Activated CD8-positive, alpha-beta memory T cell treated with anti-CD3 and anti-CD28 coated beads for 36 hours (primary cell): ENCODE data around the gene UPF3A. TPM values are rescaled to one million over a fixed set of nuclear protein-coding genes. Genes with fewer than 3 reads are reported as not detected.
"Not testable (repeated sequence)": the region's sequence is repeated elsewhere in the genome, so short reads cannot be mapped to it uniquely, and the experiment has no call there.

Experiments
- CTCF ChIA-PET: fragments of 350-600 bp; sonication (Branson Sonifier 250); formaldehyde crosslinking; loops from one replicate; lab custom pipeline; 2021; ENCODE audit warnings: antibody characterized with exemption; lab: Charles Lee
- POLR2A ChIA-PET: fragments of 350-600 bp; sonication (Branson Sonifier 250); formaldehyde crosslinking; loops from one replicate; lab custom pipeline; 2021; ENCODE audit warnings: antibody characterized with exemption; lab: Charles Lee
- total RNA-seq, 2 experiments: library from RNA; stranded (reverse); gene quantifications; one replicate each; pipeline ENCODE4 v1.2.3, GENCODE V29; 2021

The UPF3A gene, protein sequence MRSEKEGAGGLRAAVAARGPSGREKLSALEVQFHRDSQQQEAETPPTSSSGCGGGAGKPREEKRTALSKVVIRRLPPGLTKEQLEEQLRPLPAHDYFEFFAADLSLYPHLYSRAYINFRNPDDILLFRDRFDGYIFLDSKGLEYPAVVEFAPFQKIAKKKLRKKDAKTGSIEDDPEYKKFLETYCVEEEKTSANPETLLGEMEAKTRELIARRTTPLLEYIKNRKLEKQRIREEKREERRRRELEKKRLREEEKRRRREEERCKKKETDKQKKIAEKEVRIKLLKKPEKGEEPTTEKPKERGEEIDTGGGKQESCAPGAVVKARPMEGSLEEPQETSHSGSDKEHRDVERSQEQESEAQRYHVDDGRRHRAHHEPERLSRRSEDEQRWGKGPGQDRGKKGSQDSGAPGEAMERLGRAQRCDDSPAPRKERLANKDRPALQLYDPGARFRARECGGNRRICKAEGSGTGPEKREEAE
- 10 to 100 TPM; 41.8 to 46.2 TPM for total RNA-seq

DNA sequence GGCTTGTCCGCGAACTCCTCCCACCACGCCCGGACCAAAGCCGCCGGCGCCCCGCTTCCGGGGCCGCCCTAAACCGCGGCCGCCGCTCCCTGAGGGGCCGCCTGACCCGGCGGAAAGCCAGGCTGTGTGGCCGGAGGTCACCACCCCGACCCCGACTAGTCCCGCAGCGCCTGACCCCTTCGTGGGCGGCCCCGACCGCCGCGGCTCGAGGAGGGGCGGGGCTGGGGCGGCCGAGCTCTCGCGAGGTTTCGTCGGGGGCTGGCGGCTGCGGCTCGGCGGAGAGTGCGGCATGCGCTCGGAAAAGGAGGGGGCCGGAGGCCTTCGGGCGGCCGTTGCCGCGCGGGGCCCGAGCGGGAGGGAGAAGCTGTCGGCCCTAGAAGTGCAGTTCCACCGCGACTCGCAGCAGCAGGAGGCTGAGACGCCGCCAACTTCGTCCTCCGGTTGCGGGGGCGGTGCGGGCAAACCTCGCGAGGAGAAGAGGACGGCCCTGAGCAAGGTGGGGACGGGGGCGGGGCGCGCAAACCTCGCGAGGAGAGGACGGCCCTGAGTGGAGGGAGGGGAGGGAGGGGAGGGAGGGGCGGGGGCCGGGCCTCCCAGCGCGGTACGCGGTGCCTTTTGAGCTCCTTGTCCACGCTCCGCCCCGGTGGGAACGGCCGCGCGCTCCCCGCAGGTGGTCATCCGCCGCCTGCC, at the start of gene UPF3A:
UPF3A (plus strand) TSS at position 251 of the 690 bp plus-strand sequence; CDS start at position 290, 39 bp downstream.
- ChIA-PET POLR2A (interaction anchor here (0.7 to 1.3 kb wide), 4 partner anchors 10 to 1072 kb away, joined by 3 to 5 read pairs (median 5); partner anchors contain the start of gene CUL4A), CTCF (interaction anchor here (0.6 to 0.9 kb wide), 3 partner anchors 43 to 156 kb away, joined by 3 read pairs; no protein-coding TSS in a partner anchor)

DNA sequence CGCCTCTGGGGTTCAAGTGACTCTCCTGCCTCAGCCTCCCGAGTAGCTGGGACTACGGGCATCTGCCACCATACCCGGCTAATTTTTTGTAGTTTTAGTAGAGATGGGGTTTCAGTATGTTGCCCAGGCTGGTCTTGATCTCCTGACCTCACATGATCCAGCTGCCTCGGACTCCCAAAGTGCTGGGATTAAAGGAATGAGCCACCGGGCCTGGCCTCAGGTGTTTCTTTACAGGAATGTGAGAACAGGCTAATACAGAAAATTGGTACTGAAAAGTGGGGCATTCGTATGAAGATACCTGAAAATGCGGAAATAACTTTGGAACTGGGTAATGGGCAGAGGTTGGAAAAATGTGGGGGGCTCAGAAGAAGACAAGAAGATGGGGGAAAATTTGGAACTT, 49.5 kb upstream of the UPF3A start:
- ChIA-PET CTCF (no interaction called here), POLR2A (no interaction called here)

DNA sequence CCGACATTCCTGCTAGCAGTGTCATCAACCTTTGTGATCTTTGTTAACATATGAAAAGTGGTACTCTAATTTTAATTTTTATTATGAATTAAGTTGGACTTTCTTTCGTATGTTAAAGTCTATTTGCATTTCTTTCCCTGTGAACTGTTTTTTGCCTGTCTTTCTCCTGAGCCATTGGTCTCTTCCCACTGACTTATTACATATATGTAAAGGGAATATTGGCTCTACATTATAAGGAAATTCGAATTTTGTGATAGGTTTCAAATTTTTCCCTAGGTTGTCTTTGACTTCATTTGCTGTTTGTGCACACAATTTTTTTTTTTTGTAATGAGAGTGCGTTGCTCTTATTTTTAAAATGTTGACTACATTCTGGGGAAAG, 47.1 kb upstream of the UPF3A start:
- CTCF ChIA-PET = no interaction called here
- POLR2A ChIA-PET = no interaction called here

DNA sequence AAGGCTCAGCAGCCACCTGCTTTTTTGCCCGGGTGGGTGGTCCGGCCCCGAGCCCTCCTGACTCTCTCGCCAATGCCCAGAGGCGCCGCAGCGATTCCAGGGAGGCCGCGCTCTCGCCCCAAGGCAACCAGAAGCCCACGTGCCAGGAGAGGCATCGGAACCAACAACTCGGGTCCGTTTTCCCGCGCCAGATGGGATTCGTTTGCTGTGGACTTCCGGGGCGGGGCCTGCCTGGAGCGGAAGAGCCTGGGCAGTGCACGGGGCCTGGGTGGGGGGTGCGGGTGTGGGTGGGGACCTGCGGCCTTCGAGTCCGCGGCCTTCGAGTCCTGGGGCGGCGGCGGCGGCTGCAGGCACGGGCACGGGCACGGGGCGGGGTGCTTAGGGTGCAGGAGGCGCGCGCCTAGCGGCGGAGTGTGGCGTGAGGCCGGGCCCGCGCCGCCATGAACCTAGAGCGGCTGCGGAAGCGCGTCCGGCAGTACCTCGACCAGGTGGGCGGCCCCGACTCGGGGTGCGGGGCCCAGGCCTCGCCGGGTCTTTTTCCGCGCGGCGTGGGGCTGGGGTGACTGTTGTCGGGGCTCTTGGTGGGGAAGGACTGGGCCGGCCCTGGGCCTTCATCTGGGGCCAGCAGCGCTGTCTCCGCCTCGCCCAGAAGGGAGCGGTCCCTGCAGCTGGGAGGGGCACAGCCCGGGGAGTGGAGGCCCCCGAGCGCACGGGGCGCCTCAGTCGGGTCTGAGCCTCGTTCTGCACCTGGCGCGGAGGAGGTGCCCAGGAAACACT, 46.6 kb upstream of the UPF3A start, which contains the start of gene CDC16:
CDC16 (plus strand) TSS at position 253 of the 777 bp plus-strand sequence; CDS start at position 441, 188 bp downstream.
- CTCF ChIA-PET = no interaction called here
- POLR2A ChIA-PET = interaction anchor here (0.6 kb wide), 1 partner anchor 275 kb away, joined by 3 read pairs; no protein-coding TSS in a partner anchor

DNA sequence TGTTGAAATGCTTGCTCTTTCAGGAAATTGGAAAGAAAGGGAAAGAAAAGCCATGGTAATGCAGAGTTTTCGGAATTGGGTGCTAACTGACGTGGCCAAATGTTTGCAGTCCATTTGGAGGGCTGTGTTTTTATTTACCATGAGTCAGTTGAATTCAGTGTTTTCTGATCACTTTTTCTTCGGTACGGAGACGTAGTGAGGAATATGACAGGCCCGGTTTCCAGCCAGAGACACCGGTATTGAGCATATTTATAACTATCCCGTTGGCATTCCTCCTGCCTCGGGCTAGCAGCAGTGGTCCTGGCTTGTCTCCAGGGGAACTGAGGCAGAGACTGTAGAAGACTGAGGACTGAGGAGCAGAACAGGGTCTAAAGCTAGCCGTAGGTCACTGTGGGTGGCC, 45.7 kb upstream of the UPF3A start:
- ChIA-PET CTCF (interaction anchor here (1.1 kb wide), 1 partner anchor 110 kb away, joined by 3 read pairs; no protein-coding TSS in a partner anchor), POLR2A (interaction anchor here (0.6 kb wide), 1 partner anchor 276 kb away, joined by 3 read pairs; no protein-coding TSS in a partner anchor)

DNA sequence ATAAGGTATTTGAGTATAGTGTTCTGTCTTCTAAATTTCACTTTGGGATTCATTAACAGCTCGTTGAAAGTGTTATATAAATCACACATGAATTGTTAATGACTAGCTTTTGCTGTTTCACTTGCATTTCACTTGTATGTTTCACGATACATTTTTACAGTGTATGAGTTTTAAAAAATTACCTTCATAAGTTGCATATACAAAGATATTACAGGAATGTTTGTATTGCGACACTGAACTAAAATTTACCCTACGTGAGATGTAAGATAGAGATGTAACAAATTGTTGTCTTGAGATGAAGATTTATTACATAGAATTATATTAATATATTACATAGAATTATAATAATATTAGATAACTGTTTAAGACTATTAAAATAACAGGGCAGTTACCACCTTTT, 45.2 kb upstream of the UPF3A start:
- ChIA-PET CTCF (interaction anchor here (1.1 kb wide), 1 partner anchor 111 kb away, joined by 3 read pairs; no protein-coding TSS in a partner anchor), POLR2A (interaction anchor here (0.7 kb wide), 1 partner anchor 1028 kb away, joined by 4 read pairs; the partner anchor contains the start of gene PCID2)

DNA sequence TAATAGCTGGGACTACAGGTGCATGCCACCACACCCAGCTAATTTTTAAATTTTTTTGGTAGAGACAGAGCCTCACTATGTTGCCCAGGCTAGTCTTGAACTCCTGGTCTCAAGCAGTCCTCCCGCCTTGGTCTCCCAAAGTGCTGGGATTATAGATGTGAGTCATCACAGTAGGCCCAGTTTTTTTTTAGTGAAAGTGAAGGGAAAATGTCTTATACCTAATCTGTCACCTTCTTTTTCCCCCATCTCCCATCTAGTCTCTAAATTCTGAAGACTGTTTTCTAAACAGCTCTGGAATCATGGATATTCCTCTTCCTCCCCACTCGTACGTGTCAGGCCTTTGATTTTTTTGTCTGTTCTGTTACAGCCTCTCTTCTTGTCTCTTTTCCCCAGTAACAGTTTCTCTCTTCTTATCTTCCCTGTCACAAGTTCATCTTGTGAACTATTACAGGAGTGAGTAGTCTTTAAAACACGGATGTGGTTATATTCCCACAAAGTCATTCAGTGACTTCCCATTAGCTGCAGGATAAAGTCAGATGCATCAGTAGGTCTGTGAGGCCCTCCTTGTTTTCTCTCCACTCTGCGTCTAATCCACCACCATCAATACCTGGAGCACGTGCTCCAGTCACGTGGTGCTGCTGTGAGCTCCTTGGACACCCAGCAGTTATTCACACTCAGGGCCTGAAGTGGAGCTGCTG, 43.8 kb upstream of the UPF3A start:
- ChIA-PET POLR2A (no interaction called here), CTCF (no interaction called here)

DNA sequence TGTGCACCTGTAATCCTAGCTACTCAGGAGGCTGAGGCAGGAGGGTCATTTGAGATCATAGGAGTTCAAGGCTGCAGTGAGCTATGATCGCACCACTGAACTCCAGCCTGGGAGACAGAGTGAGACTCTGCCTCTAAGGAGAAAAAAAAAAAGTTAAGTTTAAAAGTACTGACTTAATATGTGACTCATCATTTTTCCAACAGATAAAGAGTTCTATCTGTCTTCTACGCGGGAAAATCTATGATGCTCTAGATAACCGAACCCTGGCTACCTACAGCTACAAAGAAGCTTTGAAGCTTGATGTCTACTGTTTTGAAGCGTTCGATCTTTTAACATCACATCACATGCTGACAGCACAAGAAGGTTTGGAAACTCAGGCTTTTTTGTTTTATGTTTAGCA, 39.5 kb upstream of the UPF3A start:
- ChIA-PET POLR2A (no interaction called here), CTCF (no interaction called here)

DNA sequence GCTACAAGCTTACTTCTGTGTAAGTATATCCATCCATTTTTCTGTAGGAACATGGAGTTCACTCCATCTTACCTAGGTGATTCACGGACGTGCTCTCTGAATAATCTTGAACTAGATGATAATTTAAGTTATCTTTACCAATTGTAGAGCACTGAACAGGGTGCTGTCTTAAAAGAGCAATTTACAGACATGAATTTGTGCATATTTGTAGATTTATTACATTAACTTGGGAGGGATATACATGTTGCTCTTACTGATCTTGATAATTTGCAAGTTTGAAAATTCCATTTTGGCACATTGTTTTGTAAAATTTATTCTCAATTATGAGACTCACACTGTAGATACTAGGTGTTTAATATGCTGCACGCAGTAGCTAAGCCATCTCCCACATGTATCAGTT, 37.4 kb upstream of the UPF3A start:
- ChIA-PET POLR2A (no interaction called here), CTCF (no interaction called here)

DNA sequence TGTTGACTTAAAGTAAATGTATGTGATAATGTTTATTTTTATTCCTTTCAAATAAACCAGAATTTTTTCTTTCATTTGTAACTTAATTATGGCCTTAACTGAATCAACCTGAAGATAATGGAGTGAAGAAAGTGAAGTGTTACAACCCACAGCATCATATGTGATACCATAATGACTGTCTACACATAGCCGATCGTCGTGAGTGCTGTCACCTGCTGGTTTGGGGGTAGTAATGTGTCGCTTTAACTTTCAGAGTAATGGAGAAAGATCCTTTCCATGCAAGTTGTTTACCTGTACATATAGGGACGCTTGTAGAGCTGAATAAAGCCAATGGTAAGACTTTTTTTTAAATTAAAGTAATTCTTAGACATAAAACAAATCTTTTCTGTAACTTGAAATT, 36.8 kb upstream of the UPF3A start:
- POLR2A ChIA-PET = interaction anchor here (0.7 kb wide), 1 partner anchor 205 kb away, joined by 6 read pairs; no protein-coding TSS in a partner anchor
- CTCF ChIA-PET = no interaction called here

DNA sequence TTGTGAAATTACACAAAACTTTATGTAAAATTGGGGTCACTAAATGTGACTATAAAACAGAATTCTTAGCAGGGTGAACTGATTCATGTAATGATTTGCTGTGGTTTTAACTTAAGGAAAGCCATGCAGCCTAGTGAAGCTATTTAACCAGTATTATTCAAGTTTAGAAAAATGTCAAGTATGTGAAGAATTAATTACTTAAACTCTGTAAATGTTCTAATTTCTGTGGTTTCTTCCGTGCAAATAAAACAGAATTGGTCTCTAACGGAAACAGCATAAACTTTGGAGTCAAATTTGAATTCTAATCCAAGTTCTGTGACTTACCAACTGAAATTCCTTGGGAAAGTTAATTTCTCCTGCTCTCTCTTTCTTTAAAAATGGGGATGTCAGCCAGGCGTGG, 33.4 kb upstream of the UPF3A start:
- ChIA-PET POLR2A (no interaction called here), CTCF (no interaction called here)

DNA sequence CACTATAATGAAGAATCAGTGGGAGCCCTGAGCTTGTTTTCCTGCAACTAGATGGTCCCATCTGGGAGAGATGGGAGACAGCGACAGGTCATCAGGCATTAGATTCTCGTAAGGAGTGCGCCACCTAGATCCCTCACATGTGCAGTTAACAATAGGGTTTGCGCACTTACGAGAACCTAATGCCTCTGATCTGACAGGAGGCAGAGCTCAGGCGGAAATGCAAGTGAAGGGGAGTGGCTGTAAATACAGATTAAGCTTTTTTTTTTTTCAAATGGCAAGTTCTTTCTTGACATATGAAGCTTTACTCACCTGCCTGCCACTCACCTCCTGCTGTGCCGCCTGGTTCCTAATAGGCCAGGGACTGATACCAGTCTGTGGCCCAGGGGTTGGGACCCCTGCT, 32.3 kb upstream of the UPF3A start:
- CTCF ChIA-PET = no interaction called here

DNA sequence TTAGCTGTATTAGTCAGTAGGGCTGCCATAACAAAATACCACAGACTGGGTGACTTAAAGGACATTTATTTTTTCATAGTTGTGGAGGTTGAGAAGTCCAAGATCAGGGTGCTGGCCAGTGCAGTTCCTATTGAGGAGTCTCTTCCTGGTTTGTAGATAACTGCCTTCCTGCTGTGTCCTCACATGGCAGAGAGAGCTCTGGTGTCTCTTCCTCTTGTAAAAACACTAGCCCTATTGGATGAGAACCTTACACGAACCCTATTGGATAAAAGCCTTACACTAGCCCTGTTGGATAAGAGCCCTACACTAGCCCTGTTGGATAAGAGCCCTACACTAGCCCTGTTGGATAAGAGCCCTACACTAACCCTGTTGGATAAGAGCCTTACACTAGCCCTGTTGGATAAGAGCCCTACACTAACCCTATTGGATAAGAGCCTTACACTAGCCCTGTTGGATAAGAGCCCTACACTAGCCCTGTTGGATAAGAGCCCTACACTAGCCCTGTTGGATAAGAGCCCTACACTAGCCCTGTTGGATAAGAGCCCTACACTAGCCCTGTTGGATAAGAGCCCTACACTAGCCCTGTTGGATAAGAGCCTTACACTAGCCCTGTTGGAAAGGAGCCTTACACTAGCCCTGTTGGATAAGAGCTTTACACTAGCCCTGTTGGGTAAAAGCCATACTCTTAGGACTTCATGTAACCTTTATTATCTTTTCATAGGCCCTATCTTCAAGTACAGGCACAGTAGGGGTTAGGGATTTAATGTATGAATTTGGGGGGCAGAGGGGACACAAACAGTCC, 29.6 kb upstream of the UPF3A start:
- POLR2A ChIA-PET, CTCF ChIA-PET: not testable (repeated sequence)

More for the DNA sequence above, 32.3 kb upstream of the UPF3A start:
- POLR2A ChIA-PET = no interaction called here

DNA sequence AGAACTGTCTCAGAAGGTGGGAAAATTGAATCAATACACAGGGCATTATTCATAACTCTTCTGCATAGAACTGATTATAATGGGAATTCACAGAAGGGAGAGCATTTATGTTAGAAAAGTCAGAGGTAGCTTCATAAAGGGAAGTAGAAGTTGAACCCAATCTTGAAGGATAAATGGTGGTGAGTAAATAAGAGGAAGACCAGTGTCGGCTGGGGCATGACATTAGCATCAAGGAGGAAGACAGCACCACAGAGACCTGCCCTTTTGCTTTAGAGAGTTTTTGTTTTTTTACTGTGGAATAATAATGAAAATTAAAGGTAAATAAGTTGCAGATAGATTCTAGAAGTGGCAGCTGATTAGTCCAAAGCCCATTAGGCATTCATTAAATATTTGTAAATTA, 24.9 kb upstream of the UPF3A start:
- CTCF ChIA-PET = no interaction called here
- POLR2A ChIA-PET = no interaction called here

DNA sequence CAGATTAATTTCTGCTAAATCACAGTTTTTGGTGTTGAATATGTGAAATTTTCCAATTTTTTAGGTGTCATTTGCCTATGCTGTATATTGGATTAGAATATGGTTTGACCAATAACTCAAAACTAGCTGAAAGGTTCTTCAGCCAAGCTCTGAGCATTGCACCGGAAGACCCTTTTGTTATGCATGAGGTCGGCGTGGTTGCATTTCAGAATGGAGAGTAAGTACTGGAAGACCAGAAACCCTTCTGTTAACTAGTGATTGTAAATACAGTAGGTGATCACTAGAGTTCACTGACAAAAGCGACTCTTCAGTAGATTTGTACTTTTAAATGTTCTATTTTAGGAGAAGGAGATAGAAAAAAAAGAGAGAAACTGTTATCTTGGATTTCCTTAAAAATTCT, 24.4 kb upstream of the UPF3A start:
- ChIA-PET POLR2A (no interaction called here), CTCF (no interaction called here)

DNA sequence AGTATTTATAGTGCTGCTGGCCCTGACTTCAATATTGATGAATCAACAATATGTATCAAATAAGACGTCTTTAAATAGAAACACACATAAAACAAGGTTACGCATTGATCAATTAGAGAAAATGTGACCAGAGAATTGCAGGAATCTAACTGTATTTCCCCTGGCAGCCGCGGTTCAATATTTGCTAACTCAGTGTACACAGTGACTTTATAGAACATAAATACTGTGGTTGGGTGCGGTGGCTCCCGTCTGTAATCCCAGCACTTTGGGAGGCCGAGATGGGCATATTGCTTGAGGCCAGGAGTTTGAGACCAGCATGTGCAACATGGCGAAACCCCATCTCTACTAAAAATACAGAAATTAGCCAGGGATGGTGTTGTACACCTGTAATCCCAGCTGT, 22.8 kb upstream of the UPF3A start:
- ChIA-PET POLR2A (no interaction called here), CTCF (no interaction called here)

DNA sequence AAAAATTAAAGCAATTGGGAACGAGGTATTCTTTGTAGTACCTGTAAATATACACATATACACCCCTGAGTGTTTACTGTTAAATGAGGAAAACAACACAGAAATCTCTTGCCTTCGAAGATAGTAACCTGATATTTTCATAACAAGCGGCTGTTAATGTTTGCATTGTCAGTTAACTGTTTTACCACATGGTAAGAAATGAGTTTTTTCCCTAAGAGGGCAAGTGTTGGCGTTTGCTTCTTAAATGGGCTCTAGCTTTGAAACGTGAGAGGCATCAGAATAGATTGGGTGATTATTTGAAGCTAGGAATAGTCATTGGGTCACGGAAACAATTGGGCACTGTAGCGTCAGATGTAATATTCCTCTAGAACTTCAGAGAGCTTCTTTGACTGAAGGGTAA, 22.0 kb upstream of the UPF3A start:
- CTCF ChIA-PET = no interaction called here

DNA sequence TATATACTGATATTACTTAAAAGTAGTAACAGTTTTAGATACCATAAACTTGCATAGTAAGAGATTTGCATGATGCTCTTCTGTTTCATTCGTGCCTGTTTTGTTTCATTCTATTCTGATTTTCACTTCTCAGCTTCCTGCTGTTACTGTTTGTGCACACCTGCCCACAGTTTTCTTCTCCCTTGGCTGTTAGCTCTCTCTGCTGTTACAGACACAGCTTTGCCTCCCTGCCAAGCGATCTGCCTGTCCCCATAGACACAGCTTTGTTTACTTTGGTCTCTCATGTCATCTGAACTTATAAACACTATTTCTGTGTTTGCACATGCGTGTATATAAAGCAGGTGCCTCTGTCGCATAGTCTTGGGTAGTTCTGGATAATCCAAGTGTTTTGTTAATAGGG, 21.4 kb upstream of the UPF3A start:
- CTCF ChIA-PET = no interaction called here
- POLR2A ChIA-PET = interaction anchor here (0.6 kb wide), 1 partner anchor 55 kb away, joined by 3 read pairs; no protein-coding TSS in a partner anchor

More for the DNA sequence above, 22.0 kb upstream of the UPF3A start:
- POLR2A ChIA-PET = no interaction called here
